Measurements from ENCODE around the gene ADAMTS20. TPM values are rescaled to one million over a fixed set of nuclear protein-coding genes. Genes with fewer than 3 reads are reported as not detected.
A peak's percentile ranks its signal among the peaks of the same experiment; 100 is the strongest.
"Not testable (repeated sequence)": the region's sequence is repeated elsewhere in the genome, so short reads cannot be mapped to it uniquely, and the experiment has no call there.

Gene ADAMTS20
- total and polyA plus RNA-seq, 2 experiments from 2014 or later: not detected

DNA sequence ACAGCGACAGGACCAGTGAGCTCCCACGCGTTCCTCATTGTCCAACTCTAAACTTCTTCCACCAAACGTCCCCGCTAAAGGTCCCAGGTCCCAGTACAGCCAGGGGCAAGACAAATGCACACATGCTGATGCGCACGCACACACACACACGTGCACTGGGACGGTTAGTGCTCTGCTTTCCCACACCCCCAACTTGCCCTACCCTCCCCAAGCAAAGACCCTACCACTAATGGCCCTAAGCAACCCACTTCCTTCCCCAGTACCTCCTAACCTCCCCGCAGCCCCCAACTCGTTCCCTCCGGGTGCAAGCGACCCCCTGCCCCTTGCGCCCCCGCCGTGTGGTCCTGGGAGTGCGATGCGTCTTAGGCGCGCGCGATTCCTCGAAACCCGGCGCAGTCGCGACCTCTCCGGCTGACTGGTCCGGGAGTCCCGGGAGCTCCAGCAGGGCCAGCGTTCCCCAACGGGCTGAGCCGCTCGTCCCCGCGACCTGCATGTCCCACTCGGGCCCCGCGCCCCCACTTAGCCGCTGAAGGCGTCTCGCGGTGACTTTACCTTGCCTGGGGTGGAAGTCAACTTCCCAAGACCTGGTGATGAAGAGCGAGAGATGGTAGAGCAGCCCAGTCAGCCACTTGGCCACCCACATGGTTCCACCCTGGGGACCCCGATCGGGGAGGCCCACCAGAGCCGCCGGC is 578 bp downstream of the ADAMTS20 start:
- peak; percentile 2 for DNase-seq
- Histone ChIP-seq H2AFZ (0 out of 2 replicates have a peak overlapping the region, but pooled peaks have one; percentile 54), H4K20me1 (ENCODE audit: insufficient read depth) (no peaks in the 10 kb centered on the region), H3K4me1 (ENCODE audit: insufficient read depth) (no peaks in the 10 kb centered on the region), H3K4me2 (ENCODE audit: unreplicated experiment) (peak overlapping the region; percentile 55), H3F3A (ENCODE audit: insufficient read depth) (no peaks in the 10 kb centered on the region), H3K9ac (no peak overlapping the region), H3K27me3 (replicated peaks; ENCODE audit: insufficient read depth) (peaks cover 43% of the 10 kb centered on the region), H3K4me3 (peak overlapping the region; percentile 59; the same call in 1 of the 2 replicates), H3K36me3 (ENCODE audit: low read depth) (no peaks in the 10 kb centered on the region), H3K9me2 (ENCODE audit: insufficient read depth) (no peaks in the 10 kb centered on the region), H3K9me3 (ENCODE audit: low read depth) (no peaks in the 10 kb centered on the region), H3K79me2 (ENCODE audit: insufficient read depth) (no peaks in the 10 kb centered on the region), H3K27ac (no peak overlapping the region)
- TF ChIP-seq EZH2 (IDR thresholded peaks at IDR 0.05; ENCODE audit: insufficient read depth, poor library complexity, severe bottlenecking) (peak; percentile 62), EZH2phosphoT487 (IDR thresholded peaks at IDR 0.05; ENCODE audit: insufficient read depth, low read depth) (no peak)
- in situ Hi-C loops (cut with MboI): no loop called here
- 8 to 10% methylated on average over 36 to 46 of the region's 48 CpGs for WGBS, 2 experiments (ENCODE audit: low coverage in 1 of 2, low lambda C conversion rate in 2 of 2, missing lambda C conversion rate in 2 of 2)

DNA sequence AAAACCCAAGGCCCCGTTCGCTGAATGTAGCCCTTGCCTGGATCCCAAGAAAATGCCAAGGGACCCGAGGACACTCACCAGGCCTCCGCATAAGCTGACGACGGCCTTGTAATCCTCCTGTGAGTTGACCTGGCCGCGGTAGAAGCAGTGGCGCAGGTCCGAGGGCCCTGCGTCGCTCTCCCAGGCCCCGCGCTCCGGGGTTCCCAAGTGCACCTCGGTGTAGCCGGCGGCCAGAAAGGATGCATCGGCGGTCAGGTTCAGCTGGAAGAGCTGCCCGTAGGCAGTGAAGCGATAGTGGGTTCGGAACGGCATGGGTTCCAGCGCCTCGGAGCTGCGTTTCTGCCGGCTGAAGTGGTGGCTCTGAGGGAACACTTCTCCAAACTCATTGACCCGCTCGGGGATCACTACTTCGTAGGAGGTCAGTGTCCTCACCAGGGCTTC is 1.2 kb downstream of the ADAMTS20 start:
- no peak for TF ChIP-seq EZH2phosphoT487 (IDR thresholded peaks at IDR 0.05; ENCODE audit: insufficient read depth, low read depth)
- TF ChIP-seq EZH2 (IDR thresholded peaks at IDR 0.05; ENCODE audit: insufficient read depth, poor library complexity, severe bottlenecking): no peak
- H3K4me1 ChIP-seq (ENCODE audit: insufficient read depth): no peaks in the 10 kb centered on the region
- no peaks in the 10 kb centered on the region for H3K79me2 ChIP-seq (ENCODE audit: insufficient read depth)
- no peaks in the 10 kb centered on the region for H3F3A ChIP-seq (ENCODE audit: insufficient read depth)
- H3K36me3 ChIP-seq (ENCODE audit: low read depth): no peaks in the 10 kb centered on the region
- H3K9me3 ChIP-seq (ENCODE audit: low read depth): no peaks in the 10 kb centered on the region
- no peak overlapping the region for H3K4me3 ChIP-seq
- H3K27me3 ChIP-seq (replicated peaks; ENCODE audit: insufficient read depth): peaks cover 43% of the 10 kb centered on the region
- H3K9ac ChIP-seq: no peak overlapping the region
- H3K4me2 ChIP-seq (ENCODE audit: unreplicated experiment): no peak overlapping the region
- no peaks in the 10 kb centered on the region for H3K9me2 ChIP-seq (ENCODE audit: insufficient read depth)
- H3K27ac ChIP-seq: no peak overlapping the region
- DNase-seq: no peak
- H4K20me1 ChIP-seq (ENCODE audit: insufficient read depth): no peaks in the 10 kb centered on the region
- no peak overlapping the region for H2AFZ ChIP-seq
- in situ Hi-C loops (cut with MboI): no loop called here
- WGBS, 2 experiments (ENCODE audit: low coverage in 1 of 2, low lambda C conversion rate in 2 of 2, missing lambda C conversion rate in 2 of 2): 13% methylated on average over 28 to 31 of the region's 31 CpGs

DNA sequence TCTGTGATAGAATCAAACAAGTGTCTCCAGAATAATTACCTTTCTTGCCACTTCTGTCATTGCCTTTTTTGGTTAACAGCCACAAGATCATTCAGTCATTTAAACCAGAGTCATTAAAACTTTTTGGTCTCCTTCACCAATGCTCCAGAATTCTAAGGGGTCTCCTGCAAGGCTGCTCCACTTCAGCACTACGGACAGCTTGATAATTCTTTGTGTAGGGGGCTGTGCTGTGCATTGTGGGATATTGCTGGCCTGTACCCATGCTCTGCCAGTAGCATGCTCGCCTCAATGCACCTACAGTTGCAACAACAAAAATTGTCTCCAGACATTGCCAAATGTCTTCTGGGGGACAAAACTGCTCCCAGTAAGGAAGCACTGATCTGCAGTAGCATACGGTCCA is 7.3 kb downstream of the ADAMTS20 start:
- no peak for DNase-seq
- Histone ChIP-seq H3K79me2 (ENCODE audit: insufficient read depth) (no peaks in the 10 kb centered on the region), H3K4me2 (ENCODE audit: unreplicated experiment) (no peak overlapping the region), H3K4me1 (ENCODE audit: insufficient read depth) (no peaks in the 10 kb centered on the region), H3K9ac (no peak overlapping the region), H3K9me2 (ENCODE audit: insufficient read depth) (no peaks in the 10 kb centered on the region), H3F3A (ENCODE audit: insufficient read depth) (no peaks in the 10 kb centered on the region), H3K27me3 (replicated peaks; ENCODE audit: insufficient read depth) (peaks cover 16% of the 10 kb centered on the region; the same call in 1 of the 2 replicates), H2AFZ (no peak overlapping the region), H3K36me3 (ENCODE audit: low read depth) (no peaks in the 10 kb centered on the region), H3K9me3 (ENCODE audit: low read depth) (no peaks in the 10 kb centered on the region), H3K27ac (no peak overlapping the region), H3K4me3 (no peak overlapping the region), H4K20me1 (ENCODE audit: insufficient read depth) (no peaks in the 10 kb centered on the region)
- 23 to 37% methylated on average over 3 of the region's 3 CpGs for WGBS, 2 experiments (ENCODE audit: low coverage in 1 of 2, low lambda C conversion rate in 2 of 2, missing lambda C conversion rate in 2 of 2)
- no peak for TF ChIP-seq EZH2 (IDR thresholded peaks at IDR 0.05; ENCODE audit: insufficient read depth, poor library complexity, severe bottlenecking)
- in situ Hi-C loops (cut with MboI): no loop called here

DNA sequence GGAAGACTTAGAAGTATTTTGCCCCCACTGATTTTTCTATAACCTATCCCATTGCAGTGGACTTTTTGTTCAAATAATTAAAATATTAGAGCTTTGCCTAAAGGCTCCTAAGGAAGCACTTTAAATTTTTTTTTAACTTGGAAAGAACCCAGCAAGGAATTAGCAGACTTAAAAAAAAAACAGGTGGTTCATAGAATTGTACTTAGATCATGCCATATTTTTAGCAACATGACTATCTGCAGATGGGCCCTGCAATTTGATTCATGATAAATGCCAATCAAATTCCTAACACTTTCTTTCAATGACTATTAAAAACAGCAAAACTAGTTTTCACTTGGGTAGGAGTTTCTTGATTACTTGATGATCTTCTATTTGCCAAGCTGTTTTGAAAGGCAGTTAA is 11.5 kb downstream of the ADAMTS20 start:
- no peaks in the 10 kb centered on the region for H3K4me1 ChIP-seq (ENCODE audit: insufficient read depth)
- no peak for TF ChIP-seq EZH2phosphoT487 (IDR thresholded peaks at IDR 0.05; ENCODE audit: insufficient read depth, low read depth)
- no peak for TF ChIP-seq EZH2 (IDR thresholded peaks at IDR 0.05; ENCODE audit: insufficient read depth, poor library complexity, severe bottlenecking)
- H3K36me3 ChIP-seq (ENCODE audit: low read depth): no peaks in the 10 kb centered on the region
- DNase-seq: no peak
- H3K9me2 ChIP-seq (ENCODE audit: insufficient read depth): no peaks in the 10 kb centered on the region
- no peak overlapping the region for H3K4me3 ChIP-seq
- H4K20me1 ChIP-seq (ENCODE audit: insufficient read depth): no peaks in the 10 kb centered on the region
- H3K27me3 ChIP-seq (replicated peaks; ENCODE audit: insufficient read depth): 0 out of 2 replicates have a peak, but pooled peaks cover 5% of the 10 kb centered on the region
- H3K4me2 ChIP-seq (ENCODE audit: unreplicated experiment): no peak overlapping the region
- H3F3A ChIP-seq (ENCODE audit: insufficient read depth): no peaks in the 10 kb centered on the region
- in situ Hi-C loops (cut with MboI): no loop called here
- no peaks in the 10 kb centered on the region for H3K9me3 ChIP-seq (ENCODE audit: low read depth)
- H3K9ac ChIP-seq: no peak overlapping the region
- H3K79me2 ChIP-seq (ENCODE audit: insufficient read depth): no peaks in the 10 kb centered on the region
- no peak overlapping the region for H2AFZ ChIP-seq
- no peak overlapping the region for H3K27ac ChIP-seq

DNA sequence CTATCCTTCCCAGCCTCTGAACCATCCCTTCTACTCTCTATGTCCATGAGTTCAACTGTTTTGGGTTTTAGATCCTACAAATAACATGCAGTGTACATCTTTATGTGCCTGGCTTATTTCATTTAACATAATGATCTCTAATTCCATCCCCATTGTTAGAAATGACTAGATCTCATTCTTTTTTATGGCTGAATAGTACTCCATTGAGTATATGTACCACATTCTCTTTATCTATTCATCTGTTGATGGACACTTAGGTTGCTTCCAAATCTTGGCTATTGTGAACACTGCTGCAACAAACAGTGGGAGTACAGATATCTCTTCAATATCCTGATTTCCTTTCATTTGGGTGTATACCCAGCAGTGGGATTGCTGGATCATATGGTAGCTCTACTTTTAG is 14.3 kb downstream of the ADAMTS20 start:
- H3K9ac ChIP-seq; H2AFZ ChIP-seq; H3K79me2 ChIP-seq (ENCODE audit: insufficient read depth); H3K9me2 ChIP-seq (ENCODE audit: insufficient read depth); DNase-seq; H4K20me1 ChIP-seq (ENCODE audit: insufficient read depth); H3K36me3 ChIP-seq (ENCODE audit: low read depth); in situ Hi-C loops (cut with MboI); H3K4me3 ChIP-seq; H3K27ac ChIP-seq; H3K27me3 ChIP-seq (replicated peaks; ENCODE audit: insufficient read depth); H3K4me1 ChIP-seq (ENCODE audit: insufficient read depth); H3K4me2 ChIP-seq (ENCODE audit: unreplicated experiment); H3K9me3 ChIP-seq (ENCODE audit: low read depth); H3F3A ChIP-seq (ENCODE audit: insufficient read depth): not testable (repeated sequence)

Data from GM23248 (cell line).